ENCODE results near the gene TMC8.

TMC8 gene

DNA sequence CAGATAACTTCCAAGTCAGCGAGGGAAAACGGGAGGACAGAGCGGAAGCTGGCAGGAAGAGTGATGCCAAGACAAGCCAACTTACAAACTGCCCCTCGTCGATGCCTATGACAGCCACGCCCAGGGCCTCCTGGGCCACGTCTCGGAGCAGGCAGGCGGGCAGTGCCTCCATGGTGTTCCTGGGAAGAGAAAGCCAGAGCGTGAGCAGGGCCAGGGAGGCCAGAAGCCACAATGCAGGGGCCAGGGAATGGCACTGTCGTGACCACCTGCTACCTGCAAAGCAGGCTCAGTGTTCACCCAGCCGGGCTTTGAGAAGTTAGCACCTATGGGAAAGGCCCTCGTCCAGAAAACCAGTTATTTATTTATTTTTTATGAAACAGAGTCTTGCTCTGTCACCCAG, 51.9 kb downstream of the TMC8 start:
- no peak for DNase-seq

DNA sequence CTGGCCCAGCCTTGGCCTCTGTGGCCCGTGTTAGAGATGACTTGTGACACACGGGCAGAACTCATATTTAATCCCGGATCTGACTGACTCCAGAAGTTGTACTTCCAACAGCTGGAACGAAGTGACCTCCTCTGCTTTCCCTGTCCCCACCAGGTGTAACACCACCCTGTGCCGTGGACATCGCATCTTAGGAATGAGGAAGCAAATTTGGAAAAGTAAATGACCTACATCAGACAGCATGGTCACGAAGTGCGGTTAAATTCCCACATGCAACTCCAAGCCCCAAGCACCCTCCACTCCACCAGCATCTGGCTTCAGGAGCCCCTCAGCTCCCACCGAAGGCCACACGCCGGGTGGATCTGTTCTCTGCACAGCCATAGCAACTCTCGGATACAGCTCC, 53.3 kb downstream of the TMC8 start:
- no peak for DNase-seq

DNA sequence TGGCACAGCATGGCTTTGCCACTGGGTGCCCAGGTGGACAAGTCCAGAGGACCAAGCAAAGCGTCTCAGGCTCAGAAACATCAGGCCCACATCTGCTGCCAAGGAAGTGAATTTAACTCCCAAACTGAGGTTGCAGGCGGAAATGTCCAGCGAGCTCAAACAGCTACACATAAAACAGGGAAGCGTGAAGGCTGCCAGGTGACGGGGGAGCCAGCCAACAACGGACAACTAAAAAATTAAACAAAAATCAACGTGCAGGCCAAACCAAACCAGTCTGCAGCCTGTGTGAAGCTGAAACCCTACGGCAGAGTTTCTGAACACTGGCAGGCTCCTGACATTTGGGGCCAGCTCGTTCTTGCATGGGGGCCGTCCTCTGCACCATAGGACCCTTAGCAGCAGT, 53.8 kb downstream of the TMC8 start:
- DNase-seq, result no peak

DNA sequence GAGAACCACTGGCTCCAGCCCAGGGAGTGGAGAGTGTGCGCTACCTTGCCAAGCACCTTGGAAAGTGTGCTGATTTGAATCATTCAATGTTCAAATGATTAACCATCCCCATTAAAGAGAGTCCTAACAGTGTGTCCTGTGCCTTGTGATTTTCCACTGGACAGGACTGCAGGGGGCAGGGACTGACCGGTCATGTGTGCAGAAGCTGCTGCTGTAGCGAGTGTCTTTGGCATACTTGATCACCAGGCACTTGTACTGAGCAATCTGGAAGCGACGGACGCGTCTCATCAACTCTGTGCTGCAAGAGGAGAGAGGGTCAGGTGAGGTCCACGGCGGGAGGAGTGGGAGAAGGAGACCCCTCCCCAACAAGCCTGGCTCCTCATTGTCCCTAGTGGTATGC, 54.3 kb downstream of the TMC8 start:
- no peak for DNase-seq

DNA sequence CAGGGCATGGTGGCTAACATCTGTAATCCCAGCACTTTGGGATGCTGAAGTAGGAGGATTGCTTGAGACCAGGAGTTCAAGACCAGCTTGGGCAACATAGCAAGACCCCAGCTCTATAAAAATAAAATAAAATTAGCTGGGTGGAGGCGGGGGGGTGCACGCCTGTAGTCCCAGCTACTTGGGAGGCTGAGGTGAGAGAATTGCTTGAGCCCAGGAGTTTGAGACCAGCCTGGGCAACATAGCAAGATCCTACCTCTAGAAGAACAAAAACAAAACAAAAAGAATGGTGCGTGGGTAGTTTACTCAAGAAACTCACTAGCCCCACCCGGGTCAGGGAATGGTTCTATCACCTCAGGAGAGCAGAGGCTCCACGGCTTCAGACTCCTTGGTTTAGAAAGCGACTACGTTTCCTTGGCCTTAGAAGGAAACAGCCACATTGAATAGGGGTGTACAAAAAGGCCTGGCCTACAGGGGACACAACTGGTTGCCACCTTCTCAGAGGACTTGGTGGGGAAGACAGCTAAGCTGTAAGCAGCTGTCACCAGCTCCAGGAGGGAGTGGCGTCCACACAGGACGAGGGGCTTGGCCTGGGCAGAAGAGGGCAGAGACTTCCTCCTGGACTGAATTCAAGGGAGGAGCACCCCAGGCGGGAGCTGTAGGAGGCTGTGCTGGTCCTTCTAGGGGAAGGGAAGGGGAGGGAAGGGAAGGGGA, 55.6 kb downstream of the TMC8 start:
- peak; percentile 75 for DNase-seq

DNA sequence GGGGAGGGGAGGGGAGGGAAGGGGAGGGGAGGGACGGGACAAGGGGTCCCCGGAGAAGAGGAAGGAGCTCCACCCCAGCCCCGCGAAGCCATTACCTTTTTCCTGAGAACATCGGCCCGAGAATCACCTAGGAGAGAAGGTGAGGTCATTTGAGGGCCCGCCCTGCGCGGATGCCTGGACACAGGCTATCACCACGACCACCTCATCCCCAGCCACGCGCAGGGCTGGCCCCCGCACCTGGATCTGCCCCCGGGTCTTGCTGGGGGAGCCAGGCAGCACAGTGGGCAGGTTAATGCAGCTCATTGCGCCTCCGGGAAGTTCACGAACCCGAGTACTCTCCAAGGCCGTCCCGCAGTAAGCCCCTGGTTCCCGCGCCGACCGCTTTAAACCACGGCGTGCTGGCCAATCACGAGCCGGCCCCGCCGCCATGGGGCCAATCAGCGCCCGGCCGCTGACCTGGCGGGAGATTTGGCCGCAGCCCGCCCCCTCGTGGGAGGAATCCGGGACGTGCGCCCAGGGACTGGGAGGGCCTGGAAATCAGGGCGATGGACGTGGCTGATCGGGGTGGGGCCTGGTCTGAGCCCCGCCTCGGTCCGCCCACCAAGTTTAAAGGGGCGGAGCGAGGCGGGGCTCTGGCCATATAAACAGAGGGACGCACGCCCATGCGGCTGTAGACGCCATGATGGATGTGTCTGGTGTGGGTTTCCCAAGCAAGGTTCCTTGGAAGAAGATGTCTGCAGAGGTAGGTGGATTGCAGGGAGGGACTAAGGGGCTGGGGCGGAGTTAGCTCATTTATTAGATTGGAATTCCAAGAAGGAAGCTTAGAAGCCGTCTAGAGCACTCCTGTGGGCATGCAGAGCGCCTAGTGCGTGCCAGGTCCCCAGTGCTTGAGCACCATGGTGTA, 56.4 kb downstream of the TMC8 start, which contains the start of the genes AFMID and TK1:
TSS of gene AFMID (plus strand) at position 671 of the 904 bp plus-strand sequence. CDS start at position 680, 9 bp downstream.
TSS of gene TK1 (minus strand) at position 361 of the 904 bp plus-strand sequence. CDS start at position 303, 58 bp downstream.
- DNase-seq, result peak; percentile 98

Measured in femur (tissue), 1 donor.